H7 (cell line): ENCODE measurements around the gene ARHGAP27. TPM values are rescaled to one million over a fixed set of nuclear protein-coding genes. Genes with fewer than 3 reads are reported as not detected.

Experiments
- total RNA-seq: library from RNA; depleted of rRNA; stranded (reverse); fragments of >200 nt; shearing (Covaris generic); gene quantifications from 2 replicates; pipeline ENCODE4 v1.2.3, GENCODE V29; 2014; rRNA removed

ARHGAP27 gene
- total RNA-seq, 1 experiment from 2014 or later: 4.5 TPM

Other genes starting within 250 kb of the ARHGAP27 start
- gene FMNL1, start 211.0 kb downstream of the ARHGAP27 start, total RNA-seq: 1.7 and 2.4 TPM in 2 replicates
- gene SPATA32, start 170.8 kb downstream of the ARHGAP27 start, total RNA-seq: 0.24 TPM in 1 of 2 replicates, not detected in the other
- 1.6 TPM in 2 replicates for gene MAP3K14, start 115.8 kb downstream of the ARHGAP27 start, total RNA-seq
- 5.0 and 5.8 TPM in 2 replicates for gene PLEKHM1, start 57.9 kb upstream of the ARHGAP27 start, total RNA-seq